GM12878 (cell line): Measurements from ENCODE around the gene HSD11B1L. TPM values are rescaled to one million over a fixed set of nuclear protein-coding genes. Genes with fewer than 3 reads are reported as not detected.

Experiments
- ASH2L ChIP-seq: fragments of 300-600, 200-600 bp; sonication (generic); IDR thresholded peaks from 2 replicates; pipeline ENCODE4 v1.6.1; 2017; ENCODE audit warnings: low read depth, mild to moderate bottlenecking, borderline replicate concordance
- ATF7 ChIP-seq: fragments of 450-650 bp; IDR thresholded peaks from 2 replicates; pipeline ENCODE4 v1.6.1; 2016; ENCODE audit warnings: low read depth, mild to moderate bottlenecking
- CBX3 ChIP-seq: fragments of 200-600 bp; sonication (generic); IDR thresholded peaks from 2 replicates; pipeline ENCODE4 v1.6.1; 2016; ENCODE audit warnings: low read depth, borderline replicate concordance
- HCFC1 ChIP-seq: fragments of 150-350 bp; IDR thresholded peaks from 2 replicates; pipeline ENCODE4 v1.6.1; 2014; ENCODE audit warnings: low read length
- HSF1 ChIP-seq: fragments of 150-350 bp; IDR thresholded peaks from 2 replicates; pipeline ENCODE4 v1.6.1; 2014; ENCODE audit warnings: mild to moderate bottlenecking, low read depth, low read length
- JUNB ChIP-seq: IDR thresholded peaks from 2 replicates; pipeline ENCODE4 v1.6.1; 2016; ENCODE audit warnings: antibody characterized with exemption, mild to moderate bottlenecking
- KAT2A ChIP-seq: conservative IDR thresholded peaks from 2 replicates; pipeline ENCODE4 v1.6.1; 2011; ENCODE audit warnings: low read depth, low read length; ENCODE audit not compliant: control insufficient read depth
- MYC ChIP-seq: IDR thresholded peaks from 2 replicates; pipeline ENCODE4 v1.6.1; 2011; ENCODE audit warnings: mild to moderate bottlenecking, low read length, moderate library complexity, inconsistent platforms; ENCODE audit not compliant: insufficient read depth, insufficient replicate concordance, insufficient read length, severe bottlenecking
- PKNOX1 ChIP-seq: fragments of 450-650 bp; IDR thresholded peaks from 2 replicates; pipeline ENCODE4 v1.6.1; 2016; ENCODE audit warnings: mild to moderate bottlenecking
- RAD51 ChIP-seq: fragments of 450-650 bp; IDR thresholded peaks from 2 replicates; pipeline ENCODE4 v1.6.1; 2016; ENCODE audit warnings: moderate library complexity, mild to moderate bottlenecking, inconsistent platforms
- RB1 ChIP-seq: fragments of 450-650 bp; formaldehyde crosslinking; IDR thresholded peaks from 2 replicates; pipeline ENCODE4 v1.6.1; 2017; ENCODE audit warnings: mild to moderate bottlenecking, borderline replicate concordance
- RBBP5 ChIP-seq: fragments of 200-600 bp; sonication (generic); conservative IDR thresholded peaks from 2 replicates; pipeline ENCODE4 v1.6.1; 2016
- RCOR1 ChIP-seq: conservative IDR thresholded peaks from 2 replicates; pipeline ENCODE4 v1.6.1; 2012; ENCODE audit warnings: low read depth, low read length, improper control_type of control experiment
- SIN3A ChIP-seq: IDR thresholded peaks from 2 replicates; pipeline ENCODE4 v1.6.1; 2012; ENCODE audit warnings: low read depth, low read length, improper control_type of control experiment
- SIX5 ChIP-seq: IDR thresholded peaks from 2 replicates; pipeline ENCODE4 v1.6.1; 2011; ENCODE audit warnings: mild to moderate bottlenecking, low read depth, low read length, moderate library complexity; ENCODE audit not compliant: severe bottlenecking
- SMARCA5 ChIP-seq: fragments of 450-650 bp; IDR thresholded peaks from 2 replicates; pipeline ENCODE4 v1.6.1; 2017; ENCODE audit warnings: mild to moderate bottlenecking
- SREBF1 ChIP-seq: IDR thresholded peaks from 2 replicates; pipeline ENCODE4 v1.6.1; 2012; ENCODE audit warnings: mild to moderate bottlenecking, low read length
- SRF ChIP-seq, 2 experiments: IDR thresholded peaks; 2 replicates each; pipeline ENCODE4 v1.6.1; 2011; ENCODE audit warnings: low read depth in 2 of 2, low read length in 2 of 2, mild to moderate bottlenecking in 1 of 2, moderate library complexity in 1 of 2
- polyA plus RNA-seq, 11 experiments: library from polyadenylated mRNA; depleted of rRNA in 4 of 11; unstranded in 6 of 11; stranded (reverse) in 5 of 11; fragments of >200 nt; fragmentation: Nextera tagmentation in 4 of 11; fragmentation: Illumina TruSeq in 1 of 11; extraction: Ambion mirVana in 4 of 11; extraction: Trizol in 1 of 11; gene quantifications; 1 replicate in 1 of 11; 2 replicates in 10 of 11; pipeline versions ENCODE4 v1.2.1 to v1.2.3, GENCODE V29; 2011 to 2016; ENCODE audit warnings: inconsistent platforms in 2 of 11, missing spikeins in 2 of 11, low read depth in 1 of 11
- total RNA-seq, 4 experiments: library from RNA; depleted of rRNA in 3 of 4; stranded (reverse); fragments of >200 nt in 3 of 4; fragmentation: Illumina TruSeq in 1 of 4; extraction: Trizol in 1 of 4; gene quantifications; 2 replicates each; pipeline versions ENCODE4 v1.2.1 to v1.2.3, GENCODE V29; 2013 to 2021
- TF ChIP-seq, protein P1 (sequence below): IDR thresholded peaks from 2 replicates; pipeline ENCODE4 v1.6.1; 2012; ENCODE audit warnings: low read depth, low read length, improper control_type of control experiment
- TF ChIP-seq, protein P2 (sequence below): IDR thresholded peaks from 2 replicates; pipeline ENCODE4 v1.6.1; 2011; ENCODE audit warnings: borderline replicate concordance, low read depth, mild to moderate bottlenecking, moderate library complexity, mixed read lengths, low read length; ENCODE audit not compliant: insufficient read depth; ENCODE audit errors: extremely low read length
- TF ChIP-seq, protein P3 (sequence below): fragments of 450-650 bp; IDR thresholded peaks from 2 replicates; pipeline ENCODE4 v1.6.1; 2017; ENCODE audit warnings: mild to moderate bottlenecking, moderate library complexity

Gene HSD11B1L
- total and polyA plus RNA-seq, 10 of the 15 experiments (the other 5 are each of a cell fraction or from before 2014, with no cell fraction given) = 0.29 to 1.8 (median 1.1) TPM; not detected in 1

GRCh38 chr19:5680437-5681368, at the start of gene HSD11B1L, which contains the start of gene MICOS13 (continued):
- TF ChIP-seq, protein P1, sequence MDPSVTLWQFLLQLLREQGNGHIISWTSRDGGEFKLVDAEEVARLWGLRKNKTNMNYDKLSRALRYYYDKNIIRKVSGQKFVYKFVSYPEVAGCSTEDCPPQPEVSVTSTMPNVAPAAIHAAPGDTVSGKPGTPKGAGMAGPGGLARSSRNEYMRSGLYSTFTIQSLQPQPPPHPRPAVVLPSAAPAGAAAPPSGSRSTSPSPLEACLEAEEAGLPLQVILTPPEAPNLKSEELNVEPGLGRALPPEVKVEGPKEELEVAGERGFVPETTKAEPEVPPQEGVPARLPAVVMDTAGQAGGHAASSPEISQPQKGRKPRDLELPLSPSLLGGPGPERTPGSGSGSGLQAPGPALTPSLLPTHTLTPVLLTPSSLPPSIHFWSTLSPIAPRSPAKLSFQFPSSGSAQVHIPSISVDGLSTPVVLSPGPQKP = peak; percentile 61
- no peak for TF ChIP-seq JUNB
- peak; percentile 95 for TF ChIP-seq SIX5
- TF ChIP-seq SIN3A = peak; percentile 89
- TF ChIP-seq ATF7 = peak; percentile 25; the same call in 1 of the 2 replicates
- TF ChIP-seq SMARCA5 = 0 out of 2 replicates have a peak, but pooled peaks have one; percentile 34
- 0 out of 2 replicates have a peak, but pooled peaks have one; percentile 41 for TF ChIP-seq PKNOX1
- no peak for TF ChIP-seq CBX3
- TF ChIP-seq SREBF1 = peak; percentile 92
- TF ChIP-seq RCOR1 = no peak
- TF ChIP-seq ASH2L = peak; percentile 76; the same call in 1 of the 2 replicates
- TF ChIP-seq, protein P2, sequence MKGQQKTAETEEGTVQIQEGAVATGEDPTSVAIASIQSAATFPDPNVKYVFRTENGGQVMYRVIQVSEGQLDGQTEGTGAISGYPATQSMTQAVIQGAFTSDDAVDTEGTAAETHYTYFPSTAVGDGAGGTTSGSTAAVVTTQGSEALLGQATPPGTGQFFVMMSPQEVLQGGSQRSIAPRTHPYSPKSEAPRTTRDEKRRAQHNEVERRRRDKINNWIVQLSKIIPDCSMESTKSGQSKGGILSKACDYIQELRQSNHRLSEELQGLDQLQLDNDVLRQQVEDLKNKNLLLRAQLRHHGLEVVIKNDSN = peak; percentile 97
- no peak for TF ChIP-seq RBBP5
- peak in 1 of 2 experiments; percentile 70; a peak in 2 of 4 replicates for TF ChIP-seq SRF (IDR thresholded peaks at IDR 0.05; ENCODE audit: low read depth in 2 of 2, low read length in 2 of 2)
- TF ChIP-seq KAT2A = no peak
- TF ChIP-seq HCFC1 = peak; percentile 99
- TF ChIP-seq, protein P3, sequence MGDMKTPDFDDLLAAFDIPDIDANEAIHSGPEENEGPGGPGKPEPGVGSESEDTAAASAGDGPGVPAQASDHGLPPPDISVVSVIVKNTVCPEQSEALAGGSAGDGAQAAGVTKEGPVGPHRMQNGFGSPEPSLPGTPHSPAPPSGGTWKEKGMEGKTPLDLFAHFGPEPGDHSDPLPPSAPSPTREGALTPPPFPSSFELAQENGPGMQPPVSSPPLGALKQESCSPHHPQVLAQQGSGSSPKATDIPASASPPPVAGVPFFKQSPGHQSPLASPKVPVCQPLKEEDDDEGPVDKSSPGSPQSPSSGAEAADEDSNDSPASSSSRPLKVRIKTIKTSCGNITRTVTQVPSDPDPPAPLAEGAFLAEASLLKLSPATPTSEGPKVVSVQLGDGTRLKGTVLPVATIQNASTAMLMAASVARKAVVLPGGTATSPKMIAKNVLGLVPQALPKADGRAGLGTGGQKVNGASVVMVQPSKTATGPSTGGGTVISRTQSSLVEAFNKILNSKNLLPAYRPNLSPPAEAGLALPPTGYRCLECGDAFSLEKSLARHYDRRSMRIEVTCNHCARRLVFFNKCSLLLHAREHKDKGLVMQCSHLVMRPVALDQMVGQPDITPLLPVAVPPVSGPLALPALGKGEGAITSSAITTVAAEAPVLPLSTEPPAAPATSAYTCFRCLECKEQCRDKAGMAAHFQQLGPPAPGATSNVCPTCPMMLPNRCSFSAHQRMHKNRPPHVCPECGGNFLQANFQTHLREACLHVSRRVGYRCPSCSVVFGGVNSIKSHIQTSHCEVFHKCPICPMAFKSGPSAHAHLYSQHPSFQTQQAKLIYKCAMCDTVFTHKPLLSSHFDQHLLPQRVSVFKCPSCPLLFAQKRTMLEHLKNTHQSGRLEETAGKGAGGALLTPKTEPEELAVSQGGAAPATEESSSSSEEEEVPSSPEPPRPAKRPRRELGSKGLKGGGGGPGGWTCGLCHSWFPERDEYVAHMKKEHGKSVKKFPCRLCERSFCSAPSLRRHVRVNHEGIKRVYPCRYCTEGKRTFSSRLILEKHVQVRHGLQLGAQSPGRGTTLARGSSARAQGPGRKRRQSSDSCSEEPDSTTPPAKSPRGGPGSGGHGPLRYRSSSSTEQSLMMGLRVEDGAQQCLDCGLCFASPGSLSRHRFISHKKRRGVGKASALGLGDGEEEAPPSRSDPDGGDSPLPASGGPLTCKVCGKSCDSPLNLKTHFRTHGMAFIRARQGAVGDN = no peak; the same call in 1 of the 2 replicates
- TF ChIP-seq HSF1 = no peak
- peak; percentile 96 for TF ChIP-seq RAD51
- TF ChIP-seq RB1 = no peak
- TF ChIP-seq MYC = peak; percentile 13
